HG02840 (cell line): ENCODE data around the gene LEMD1.

ENCODE experiments used
- ATAC-seq: cut with Tn5 transposase; IDR thresholded peaks from one replicate; pipeline ENCODE4 v1.9.1; 2021; ENCODE audit warnings: mild to moderate bottlenecking, moderate library complexity, moderate number of reproducible peaks; ENCODE audit not compliant: unreplicated experiment, low FRiP score

Gene LEMD1

DNA sequence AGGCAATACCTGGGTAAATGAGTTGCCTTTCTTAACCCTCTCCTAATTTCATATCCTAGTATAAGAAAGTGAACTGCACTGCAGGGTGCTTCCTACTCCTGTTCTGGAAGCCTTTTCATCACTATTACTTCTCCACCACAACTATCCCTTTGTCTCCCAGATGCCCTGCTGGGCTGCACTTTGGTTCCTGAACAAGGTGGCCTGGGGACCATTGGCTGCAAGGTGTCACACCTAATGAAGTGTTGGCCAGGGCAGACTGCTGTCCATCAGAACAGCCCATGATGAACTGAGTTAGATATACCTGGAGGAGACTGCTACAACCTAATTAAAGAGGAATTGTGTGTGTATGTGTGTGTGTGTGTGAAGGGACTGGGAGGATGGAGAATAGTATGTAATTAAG lies 63.3 kb downstream of the LEMD1 start:
- no peak for ATAC-seq

GRCh38 chr1:205357567-205357966 lies 64.3 kb downstream of the LEMD1 start:
- ATAC-seq = no peak

- no peak for ATAC-seq
Measured at GRCh38 chr1:205356440-205357139, 65.3 kb downstream of the LEMD1 start, which contains the start of gene KLHDC8A. Gene KLHDC8A, minus strand, starts transcription at chr1:205356922. Its CDS starts 13,318 bp downstream, at chr1:205343604.

DNA sequence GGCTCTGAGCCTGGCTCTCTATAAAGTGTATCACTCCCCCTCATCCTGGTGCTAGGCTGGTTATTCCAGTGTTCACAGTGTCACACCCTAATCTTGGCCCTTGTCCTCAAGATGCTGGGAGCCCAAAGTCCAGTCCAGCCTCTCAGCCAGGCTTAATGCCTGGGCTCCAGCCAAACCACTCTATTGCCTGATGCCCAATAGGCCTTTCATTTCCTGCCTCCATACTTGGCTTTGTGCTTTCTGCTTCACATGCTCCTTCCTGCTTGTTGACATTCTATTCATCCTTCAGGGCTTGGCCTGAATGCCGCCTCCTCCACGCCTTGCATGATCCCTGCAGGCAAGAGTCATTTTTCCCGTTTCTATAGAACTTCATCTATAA lies 66.8 kb downstream of the LEMD1 start:
- ATAC-seq = no peak

- ATAC-seq = no peak
Measured at GRCh38 chr1:205354259-205355074, 67.4 kb downstream of the LEMD1 start.

DNA sequence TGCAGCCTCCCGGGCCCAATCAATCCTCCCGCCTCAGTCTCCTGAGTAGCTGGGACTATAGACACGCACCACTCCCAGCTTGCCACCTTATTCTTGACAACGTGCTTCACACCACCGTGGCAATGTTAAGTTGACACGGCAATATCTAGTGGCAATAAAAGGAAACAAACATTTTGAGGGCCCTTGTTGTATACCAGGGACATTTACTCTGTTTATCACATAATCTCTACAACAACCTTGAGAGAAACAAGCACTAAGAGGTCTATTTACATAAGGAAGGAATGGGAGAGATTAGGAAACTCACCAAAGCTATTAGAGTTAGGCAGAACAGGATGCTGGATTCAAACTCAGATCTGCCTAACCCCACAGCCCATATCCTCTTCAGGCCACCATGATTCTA lies 68.2 kb downstream of the LEMD1 start:
- ATAC-seq = no peak

GRCh38 chr1:205353191-205353590 lies 68.7 kb downstream of the LEMD1 start:
- ATAC-seq = no peak

GRCh38 chr1:205351984-205352713 lies 69.7 kb downstream of the LEMD1 start:
- no peak for ATAC-seq

GRCh38 chr1:205350691-205351141 lies 71.1 kb downstream of the LEMD1 start:
- ATAC-seq = no peak

DNA sequence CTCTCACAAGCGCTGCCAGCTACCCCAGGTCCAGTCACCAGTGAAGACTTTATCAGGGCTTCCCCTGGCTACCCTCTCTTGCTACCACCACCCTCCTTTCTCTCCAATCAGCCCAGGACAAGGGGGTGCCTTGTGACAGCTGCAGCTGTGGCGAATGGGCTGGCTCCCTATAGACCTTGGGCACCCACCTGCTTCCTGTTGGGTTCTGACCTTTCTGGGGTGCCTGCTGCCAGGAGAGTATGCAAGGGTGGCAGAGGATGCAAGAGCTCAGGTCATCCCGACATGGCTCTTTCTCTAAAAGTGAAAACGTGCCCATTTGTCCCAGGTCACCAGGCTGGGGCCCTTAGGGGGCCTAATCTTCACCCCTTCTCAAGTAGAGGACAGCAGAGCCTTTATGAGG lies 71.7 kb downstream of the LEMD1 start:
- ATAC-seq = no peak

DNA sequence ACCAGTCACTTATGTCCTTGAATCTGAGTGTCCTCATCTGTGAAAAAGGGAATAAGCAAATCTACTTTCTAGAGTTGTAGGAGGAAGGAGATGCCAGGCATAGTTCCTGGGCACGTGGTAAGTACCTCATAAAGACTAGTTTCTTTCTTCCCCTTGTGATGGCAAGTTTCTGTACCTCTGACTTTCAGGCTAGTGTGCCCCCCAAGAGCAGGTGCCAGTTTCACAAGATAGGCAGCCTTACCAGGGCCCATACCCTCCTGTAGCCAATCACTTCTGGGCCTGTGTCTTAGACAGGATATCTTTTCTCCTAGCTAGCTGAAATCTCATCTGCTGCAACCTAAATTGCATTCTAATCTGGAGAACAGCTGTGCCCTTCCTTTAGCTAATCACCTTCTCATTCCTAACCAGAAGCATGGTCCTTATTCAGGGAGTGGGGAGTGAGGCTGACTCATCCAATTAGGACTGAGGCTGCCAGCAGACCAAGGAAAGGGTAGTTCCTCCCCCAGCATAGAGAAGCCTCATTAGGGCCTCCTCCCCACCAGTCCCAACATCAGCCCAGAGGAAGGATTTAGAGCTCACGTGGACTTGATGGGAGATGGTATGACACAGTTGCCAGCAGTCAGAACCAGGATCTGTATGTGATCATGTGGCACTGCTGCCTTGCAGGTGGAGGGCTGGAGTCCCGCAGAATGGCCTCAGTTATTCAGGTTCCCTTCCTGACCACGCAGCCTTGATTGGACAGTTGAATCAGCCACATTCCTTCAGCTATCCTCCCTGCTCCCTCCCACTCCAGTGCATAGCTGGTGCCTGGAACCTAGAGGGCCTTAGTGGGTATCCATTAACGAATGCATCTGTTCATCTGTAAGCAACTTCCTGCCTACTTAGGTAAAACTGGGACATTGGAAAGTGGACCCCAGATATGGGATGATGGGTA lies 73.0 kb downstream of the LEMD1 start:
- ATAC-seq = no peak

DNA sequence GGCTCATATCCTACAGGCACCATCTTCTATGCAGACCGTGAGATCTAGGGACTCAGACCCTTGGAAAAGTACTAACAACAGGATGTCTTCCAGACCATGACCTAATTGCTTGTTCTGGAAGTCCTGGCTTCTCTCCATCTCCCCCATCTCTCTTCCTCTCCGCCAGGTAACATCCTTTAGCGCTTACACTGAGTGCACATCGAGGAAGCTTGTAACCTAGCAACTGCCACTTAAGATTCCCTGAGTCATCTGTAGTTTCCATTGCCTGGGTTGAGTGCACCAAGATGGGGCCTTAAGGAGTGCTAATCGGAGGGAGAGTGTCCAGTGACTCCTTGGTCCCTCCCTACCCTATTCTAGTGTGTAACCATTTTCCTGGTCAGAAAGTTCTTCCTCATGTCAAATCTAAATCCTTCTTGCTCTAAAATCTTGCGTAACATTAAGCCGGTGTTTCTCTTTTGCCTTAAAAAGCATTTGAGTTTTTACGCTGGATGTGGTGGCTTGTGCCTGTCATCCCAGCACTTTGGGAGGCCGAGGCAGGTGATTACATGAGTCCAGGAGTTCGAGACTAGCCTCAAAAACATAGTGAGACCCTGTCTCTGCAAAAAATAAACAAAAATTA lies 74.8 kb downstream of the LEMD1 start:
- ATAC-seq = no peak

DNA sequence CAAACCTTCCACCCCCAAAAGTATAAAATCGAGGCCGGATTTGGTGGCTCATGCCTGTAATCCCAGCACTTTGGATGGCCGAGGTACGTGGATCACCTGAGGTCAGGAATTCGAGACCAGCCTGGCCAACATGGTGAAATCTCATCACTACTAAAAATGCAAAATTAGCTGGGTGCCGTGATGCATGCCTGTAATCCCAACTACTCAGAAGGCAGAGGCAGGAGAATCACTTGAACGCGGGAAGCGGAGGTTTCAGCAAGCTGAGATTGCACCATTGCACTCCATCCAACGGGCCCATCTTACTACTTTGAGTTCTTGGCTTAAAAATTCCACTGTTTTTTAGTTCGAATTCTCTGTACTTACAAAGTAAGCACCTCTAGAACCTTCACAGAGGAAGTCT lies 76.1 kb downstream of the LEMD1 start:
- no peak for ATAC-seq

DNA sequence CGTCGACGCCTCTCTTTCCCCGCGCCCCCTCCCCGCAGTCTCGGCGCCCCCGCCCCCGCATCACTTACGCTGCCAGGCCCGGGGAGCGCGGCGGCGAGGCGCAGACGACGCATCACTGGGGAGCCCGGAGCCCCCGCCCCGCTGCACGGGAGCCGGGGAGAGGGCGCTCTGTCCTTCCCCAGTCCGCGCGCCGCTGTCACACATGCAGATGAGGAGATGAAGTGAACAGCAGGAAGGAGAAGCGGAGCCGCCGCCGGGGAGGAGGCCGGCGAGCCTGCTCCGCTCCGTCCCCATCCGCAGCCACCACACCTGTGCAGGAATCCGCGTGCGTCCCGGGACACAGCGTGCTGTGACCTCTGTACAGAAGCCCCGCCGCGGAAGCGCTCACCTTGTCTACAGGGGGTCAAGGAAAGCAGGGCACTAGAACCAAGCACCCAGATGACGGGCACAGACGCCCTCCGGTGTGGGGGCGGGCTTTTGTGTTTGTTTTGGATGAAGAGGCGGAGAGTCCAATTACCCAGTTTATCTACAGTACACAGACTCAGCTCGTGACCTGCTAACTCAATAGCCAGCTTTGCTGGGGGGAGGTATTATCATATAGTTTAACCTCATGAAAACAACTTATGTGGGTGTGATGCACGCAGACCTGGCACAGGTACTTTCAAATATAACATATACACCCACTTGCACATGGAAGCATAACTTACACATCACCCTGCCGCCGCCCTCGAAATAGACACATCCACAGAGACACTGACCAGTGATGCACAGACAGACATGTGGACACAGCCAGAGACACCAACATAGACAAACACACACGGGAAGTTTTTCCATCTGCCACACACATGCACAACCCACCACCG lies 77.6 kb downstream of the LEMD1 start:
- ATAC-seq = no peak

DNA sequence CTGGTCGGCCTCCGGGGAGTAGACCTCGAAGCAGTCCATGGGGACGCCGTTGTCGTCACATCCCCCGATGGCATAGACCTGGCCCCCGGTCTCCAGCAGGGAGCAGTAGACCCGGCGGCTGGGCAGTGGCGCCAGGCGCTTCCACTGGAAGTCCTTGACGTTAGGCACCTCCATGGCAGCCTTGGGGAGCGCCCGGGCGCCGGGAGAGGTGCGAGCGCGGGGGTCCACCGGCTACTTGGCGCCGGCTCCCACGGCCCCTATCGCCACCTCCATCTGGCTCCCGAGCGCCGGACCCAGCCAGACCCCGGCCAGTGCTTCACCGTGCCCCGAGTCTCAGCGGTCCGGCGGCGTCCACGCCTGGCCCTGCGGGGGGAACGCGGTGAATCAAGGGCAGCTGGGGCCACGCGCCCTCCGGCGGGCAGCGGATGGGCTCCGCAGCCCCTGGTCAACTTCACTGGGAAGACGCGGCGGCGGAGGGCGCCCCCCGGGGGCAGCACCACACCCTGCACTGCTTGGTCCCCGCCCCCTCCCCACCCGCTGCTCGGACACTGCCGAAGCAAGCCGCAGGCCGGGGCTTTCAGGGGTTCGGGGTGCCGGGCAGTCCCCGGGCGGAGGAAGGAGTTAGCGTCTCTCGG lies 78.3 kb downstream of the LEMD1 start:
- no peak for ATAC-seq

DNA sequence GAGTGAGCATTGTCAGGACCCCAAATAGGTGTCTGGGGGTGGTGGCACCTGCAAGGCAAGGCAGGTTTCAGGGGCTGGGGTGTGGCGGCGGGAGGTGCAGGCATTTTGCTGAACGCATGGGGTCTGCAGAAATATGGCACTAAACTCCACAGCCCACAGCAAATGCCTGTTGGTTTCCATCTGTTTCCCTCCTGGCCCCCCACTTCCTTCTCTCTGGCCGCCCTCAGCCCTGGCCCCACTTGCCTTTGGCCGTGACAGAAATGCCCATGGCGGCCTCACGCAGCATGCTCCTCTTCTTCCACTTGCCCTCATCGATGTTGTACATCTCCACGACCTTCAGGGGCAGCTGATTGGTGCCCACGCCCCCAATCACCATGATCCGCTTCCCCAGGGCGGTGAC lies 78.9 kb downstream of the LEMD1 start:
- no peak for ATAC-seq

GRCh38 chr1:205340676-205341075 lies 81.2 kb downstream of the LEMD1 start:
- no peak for ATAC-seq

GRCh38 chr1:205339717-205340116 lies 82.1 kb downstream of the LEMD1 start:
- ATAC-seq = no peak
